WTC11 (cell line): Measurements from ENCODE around the gene LHFPL6.

Source experiments
- FOXJ3 ChIP-seq: sonication (generic); formaldehyde crosslinking; IDR thresholded peaks from 2 replicates; pipeline ENCODE4 v1.9.0; 2021; ENCODE audit warnings: missing genetic modification reagents, mild to moderate bottlenecking, borderline replicate concordance
- IRF2 ChIP-seq: sonication (generic); formaldehyde crosslinking; IDR thresholded peaks from 2 replicates; pipeline ENCODE4 v1.8.0; 2022; ENCODE audit warnings: low read depth, missing genetic modification reagents, borderline replicate concordance
- ZBTB43 ChIP-seq: sonication (generic); formaldehyde crosslinking; IDR thresholded peaks from 2 replicates; pipeline ENCODE4 v1.8.1; 2023; ENCODE audit warnings: mild to moderate bottlenecking, missing genetic modification reagents
- ZNF121 ChIP-seq: sonication (generic); formaldehyde crosslinking; IDR thresholded peaks from 2 replicates; pipeline ENCODE4 v1.8.0; 2023; ENCODE audit warnings: missing genetic modification reagents
- ZNF396 ChIP-seq: fragments of 250-450 bp; sonication (Bioruptor Pico); IDR thresholded peaks from 2 replicates; pipeline ENCODE4 v1.8.0; 2021; ENCODE audit warnings: mild to moderate bottlenecking, moderate library complexity, borderline replicate concordance
- ZNF416 ChIP-seq: fragments of 250-450 bp; sonication (Bioruptor Pico); IDR thresholded peaks from 2 replicates; pipeline ENCODE4 v1.9.0; 2021; ENCODE audit warnings: mild to moderate bottlenecking, inconsistent platforms
- ZNF512 ChIP-seq: sonication (generic); formaldehyde crosslinking; IDR thresholded peaks from 2 replicates; pipeline ENCODE4 v1.8.1; 2022; ENCODE audit warnings: missing genetic modification reagents, borderline replicate concordance
- TF ChIP-seq, protein P1 (sequence below): fragments of 200-600 bp; IDR thresholded peaks from 2 replicates; pipeline ENCODE4 v1.8.0; 2022; ENCODE audit warnings: antibody characterized with exemption
- TF ChIP-seq, protein P2 (sequence below): sonication (generic); formaldehyde crosslinking; conservative IDR thresholded peaks from 2 replicates; pipeline ENCODE4 v1.8.1; 2023; ENCODE audit warnings: mild to moderate bottlenecking, low read depth, missing genetic modification reagents, moderate library complexity

DNA sequence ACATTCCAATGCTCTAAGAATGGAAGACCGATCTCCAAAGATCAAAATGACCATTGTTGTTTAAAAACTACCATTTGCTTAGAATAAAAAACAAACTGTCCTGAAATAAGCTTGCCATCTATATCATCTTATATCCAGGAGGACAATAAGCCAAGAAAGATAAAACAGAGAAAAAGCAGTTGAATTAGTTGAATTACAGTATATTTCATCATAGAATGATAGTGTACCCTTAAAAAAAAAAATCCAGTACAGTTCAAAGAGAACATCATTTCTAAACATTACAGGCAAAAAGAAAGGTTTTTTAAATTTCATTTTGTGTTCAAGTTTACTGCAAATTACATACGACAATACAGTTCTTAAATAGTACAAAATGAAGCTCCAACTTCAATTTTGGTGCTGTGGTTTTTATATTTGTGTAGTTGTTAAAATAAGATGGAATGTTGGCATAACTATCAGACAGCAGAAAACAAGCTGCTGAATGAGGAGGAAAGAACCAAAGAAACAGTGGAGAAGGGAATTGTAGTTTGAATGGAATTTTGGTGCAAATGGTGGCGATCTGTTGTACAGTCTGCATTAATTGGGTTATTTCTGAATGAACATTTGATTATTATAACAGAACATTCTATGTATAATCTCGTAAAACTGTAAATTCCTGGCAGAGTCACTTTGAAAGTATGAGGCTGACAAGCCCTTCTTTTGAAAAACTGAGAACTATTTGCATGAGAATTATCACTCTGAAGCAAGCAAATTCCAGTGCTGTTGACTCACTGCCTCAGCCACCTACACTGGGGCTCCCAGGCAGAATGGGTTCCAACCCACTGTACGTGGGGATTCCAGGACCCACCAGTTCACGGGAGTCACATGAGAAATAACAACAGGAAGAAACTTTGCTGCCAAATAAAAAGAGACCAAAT is 37.7 kb downstream of the LHFPL6 start:
- TF ChIP-seq, protein P1, sequence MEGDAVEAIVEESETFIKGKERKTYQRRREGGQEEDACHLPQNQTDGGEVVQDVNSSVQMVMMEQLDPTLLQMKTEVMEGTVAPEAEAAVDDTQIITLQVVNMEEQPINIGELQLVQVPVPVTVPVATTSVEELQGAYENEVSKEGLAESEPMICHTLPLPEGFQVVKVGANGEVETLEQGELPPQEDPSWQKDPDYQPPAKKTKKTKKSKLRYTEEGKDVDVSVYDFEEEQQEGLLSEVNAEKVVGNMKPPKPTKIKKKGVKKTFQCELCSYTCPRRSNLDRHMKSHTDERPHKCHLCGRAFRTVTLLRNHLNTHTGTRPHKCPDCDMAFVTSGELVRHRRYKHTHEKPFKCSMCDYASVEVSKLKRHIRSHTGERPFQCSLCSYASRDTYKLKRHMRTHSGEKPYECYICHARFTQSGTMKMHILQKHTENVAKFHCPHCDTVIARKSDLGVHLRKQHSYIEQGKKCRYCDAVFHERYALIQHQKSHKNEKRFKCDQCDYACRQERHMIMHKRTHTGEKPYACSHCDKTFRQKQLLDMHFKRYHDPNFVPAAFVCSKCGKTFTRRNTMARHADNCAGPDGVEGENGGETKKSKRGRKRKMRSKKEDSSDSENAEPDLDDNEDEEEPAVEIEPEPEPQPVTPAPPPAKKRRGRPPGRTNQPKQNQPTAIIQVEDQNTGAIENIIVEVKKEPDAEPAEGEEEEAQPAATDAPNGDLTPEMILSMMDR = no peak
- TF ChIP-seq IRF2 (CRISPR knock-in tag) = no peak
- no peak for TF ChIP-seq ZNF121 (CRISPR knock-in tag)
- no peak for TF ChIP-seq ZNF416
- no peak for TF ChIP-seq ZNF512 (CRISPR knock-in tag)
- TF ChIP-seq, protein P2, sequence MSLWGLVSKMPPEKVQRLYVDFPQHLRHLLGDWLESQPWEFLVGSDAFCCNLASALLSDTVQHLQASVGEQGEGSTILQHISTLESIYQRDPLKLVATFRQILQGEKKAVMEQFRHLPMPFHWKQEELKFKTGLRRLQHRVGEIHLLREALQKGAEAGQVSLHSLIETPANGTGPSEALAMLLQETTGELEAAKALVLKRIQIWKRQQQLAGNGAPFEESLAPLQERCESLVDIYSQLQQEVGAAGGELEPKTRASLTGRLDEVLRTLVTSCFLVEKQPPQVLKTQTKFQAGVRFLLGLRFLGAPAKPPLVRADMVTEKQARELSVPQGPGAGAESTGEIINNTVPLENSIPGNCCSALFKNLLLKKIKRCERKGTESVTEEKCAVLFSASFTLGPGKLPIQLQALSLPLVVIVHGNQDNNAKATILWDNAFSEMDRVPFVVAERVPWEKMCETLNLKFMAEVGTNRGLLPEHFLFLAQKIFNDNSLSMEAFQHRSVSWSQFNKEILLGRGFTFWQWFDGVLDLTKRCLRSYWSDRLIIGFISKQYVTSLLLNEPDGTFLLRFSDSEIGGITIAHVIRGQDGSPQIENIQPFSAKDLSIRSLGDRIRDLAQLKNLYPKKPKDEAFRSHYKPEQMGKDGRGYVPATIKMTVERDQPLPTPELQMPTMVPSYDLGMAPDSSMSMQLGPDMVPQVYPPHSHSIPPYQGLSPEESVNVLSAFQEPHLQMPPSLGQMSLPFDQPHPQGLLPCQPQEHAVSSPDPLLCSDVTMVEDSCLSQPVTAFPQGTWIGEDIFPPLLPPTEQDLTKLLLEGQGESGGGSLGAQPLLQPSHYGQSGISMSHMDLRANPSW = no peak
- TF ChIP-seq FOXJ3 (CRISPR knock-in tag) = no peak
- no peak for TF ChIP-seq ZBTB43
- no peak for TF ChIP-seq ZNF396
